RPMI8226 (cell line): Measurements from ENCODE around the gene SPRED2.
A peak's percentile ranks its signal among the peaks of the same experiment; 100 is the strongest.

Source experiments
- DNase-seq: peaks from one replicate; pipeline ENCODE4 v3.0.0-alpha.2; 2015

SPRED2 gene

GRCh38 chr2:65438137-65438899 is 5.9 kb upstream of the SPRED2 start:
- no peak for DNase-seq

- no peak for DNase-seq
These were observed 5.2 kb upstream of the SPRED2 start for GRCh38 chr2:65437392-65438135.

GRCh38 chr2:65436824-65437221 is 4.4 kb upstream of the SPRED2 start:
- DNase-seq: peak; percentile 68

GRCh38 chr2:65436169-65436823 is 3.9 kb upstream of the SPRED2 start:
- DNase-seq: peak; percentile 86

GRCh38 chr2:65435625-65436168 is 3.3 kb upstream of the SPRED2 start:
- peak; percentile 84 for DNase-seq

GRCh38 chr2:65434592-65435241 is 2.3 kb upstream of the SPRED2 start:
- peak; percentile 7 for DNase-seq

- peak; percentile 72 for DNase-seq
These were observed 775 bp downstream of the SPRED2 start for GRCh38 chr2:65431421-65432226.

- peak; percentile 85 for DNase-seq
These were observed 1.6 kb downstream of the SPRED2 start for GRCh38 chr2:65430603-65431420.

GRCh38 chr2:65429786-65430602 is 2.4 kb downstream of the SPRED2 start:
- no peak for DNase-seq

- no peak for DNase-seq
These were observed 4.9 kb downstream of the SPRED2 start for GRCh38 chr2:65427532-65427931.

- no peak for DNase-seq
These were observed 7.1 kb downstream of the SPRED2 start for GRCh38 chr2:65425276-65425675.

- DNase-seq: no peak
These were observed 8.0 kb downstream of the SPRED2 start for GRCh38 chr2:65424391-65424790.

- DNase-seq: no peak
These were observed 11.0 kb downstream of the SPRED2 start for GRCh38 chr2:65421432-65421748.

GRCh38 chr2:65420712-65421431 is 11.5 kb downstream of the SPRED2 start:
- peak; percentile 35 for DNase-seq

GRCh38 chr2:65417509-65418085 is 14.8 kb downstream of the SPRED2 start:
- DNase-seq: no peak

- peak; percentile 46 for DNase-seq
These were observed 15.5 kb downstream of the SPRED2 start for GRCh38 chr2:65416945-65417344.

- no peak for DNase-seq
These were observed 16.1 kb downstream of the SPRED2 start for GRCh38 chr2:65416321-65416720.

GRCh38 chr2:65415091-65415490 is 17.3 kb downstream of the SPRED2 start:
- DNase-seq: no peak

GRCh38 chr2:65413610-65414009 is 18.8 kb downstream of the SPRED2 start:
- DNase-seq: no peak
